T-helper 1 cell treated with Interleukin-12 subunit alpha and Interleukin-12 subunit beta and Interleukin-4 antibody, amounts not matched to agents 30 μg/mL and 1 μg/mL, for 36 hours (primary cell): Measurements from ENCODE around the gene SLC39A11.

ENCODE experiments used
- H3K27ac Mint-ChIP-seq: one replicate; pipeline ENCODE4 v1.8.0; 2021; ENCODE audit warnings: mild to moderate bottlenecking, mixed read lengths
- H3K27me3 Mint-ChIP-seq: one replicate; pipeline ENCODE4 v1.8.0; 2021; ENCODE audit warnings: low read depth, mixed read lengths
- H3K36me3 Mint-ChIP-seq: one replicate; pipeline ENCODE4 v1.8.0; 2021; ENCODE audit warnings: low read depth, mixed read lengths
- H3K4me1 Mint-ChIP-seq: one replicate; pipeline ENCODE4 v1.8.0; 2021; ENCODE audit warnings: low read depth, mixed read lengths
- H3K4me3 Mint-ChIP-seq: one replicate; pipeline ENCODE4 v1.8.0; 2021; ENCODE audit warnings: mild to moderate bottlenecking, moderate library complexity, mixed read lengths
- H3K9me3 Mint-ChIP-seq: one replicate; pipeline ENCODE4 v1.8.0; 2021; ENCODE audit warnings: mixed read lengths

The SLC39A11 gene

GRCh38 chr17:72869630-72870029 lies 222.9 kb downstream of the SLC39A11 start:
- peaks cover 2% of the 10 kb centered on the region for H3K9me3 Mint-ChIP-seq
- H3K27me3 Mint-ChIP-seq = no peaks in the 10 kb centered on the region
- no peak overlapping the region for H3K27ac Mint-ChIP-seq
- no peak overlapping the region for H3K4me3 Mint-ChIP-seq
- H3K36me3 Mint-ChIP-seq = peaks cover 3% of the 10 kb centered on the region
- H3K4me1 Mint-ChIP-seq = peaks cover 17% of the 10 kb centered on the region

- Mint-ChIP-seq H3K36me3 (no peaks in the 10 kb centered on the region), H3K27me3 (no peaks in the 10 kb centered on the region), H3K4me3 (no peak overlapping the region), H3K4me1 (peaks cover 28% of the 10 kb centered on the region), H3K9me3 (no peaks in the 10 kb centered on the region), H3K27ac (no peak overlapping the region)
Measured at GRCh38 chr17:72865954-72866353, 226.5 kb downstream of the SLC39A11 start.

DNA sequence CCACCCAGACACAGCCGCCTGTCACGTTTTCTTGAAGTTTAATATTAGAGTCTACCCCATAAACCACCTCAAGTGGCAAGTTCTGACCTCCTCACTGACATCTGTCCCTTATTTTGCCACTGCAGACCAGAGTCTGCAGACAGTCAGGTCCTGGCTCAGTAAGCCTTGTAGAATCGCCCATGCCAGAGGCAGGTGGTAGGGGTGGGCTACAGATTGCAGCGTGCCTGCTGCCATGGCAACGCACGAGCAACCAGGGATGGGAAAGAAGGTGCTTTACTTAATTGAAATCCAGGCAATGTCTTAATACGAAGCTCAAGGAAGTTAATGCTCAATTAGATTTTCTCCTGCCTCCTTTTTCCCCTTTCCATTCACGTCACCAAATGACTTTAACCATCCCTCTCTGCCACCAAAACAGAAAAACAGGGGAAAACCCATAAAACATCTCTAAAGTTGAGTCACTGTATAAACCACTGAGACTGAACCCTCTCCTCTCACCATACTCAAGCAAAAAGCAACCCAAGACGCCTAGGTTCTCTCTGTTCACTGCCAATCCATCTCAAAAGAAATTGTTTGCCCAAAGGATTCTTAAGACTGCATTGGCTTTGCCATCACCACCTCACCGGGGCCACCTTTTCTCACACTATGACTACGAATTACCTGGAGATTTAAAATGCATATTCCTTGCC lies 228.8 kb downstream of the SLC39A11 start:
- Mint-ChIP-seq H3K27me3 (no peaks in the 10 kb centered on the region), H3K27ac (no peak overlapping the region), H3K4me3 (no peak overlapping the region), H3K9me3 (peaks cover 4% of the 10 kb centered on the region), H3K36me3 (peaks cover 2% of the 10 kb centered on the region), H3K4me1 (peaks cover 28% of the 10 kb centered on the region)

GRCh38 chr17:72862276-72862999 lies 230.1 kb downstream of the SLC39A11 start:
- H3K36me3 Mint-ChIP-seq = peaks cover 2% of the 10 kb centered on the region
- peaks cover 6% of the 10 kb centered on the region for H3K9me3 Mint-ChIP-seq
- H3K4me3 Mint-ChIP-seq = no peak overlapping the region
- H3K4me1 Mint-ChIP-seq = peaks cover 22% of the 10 kb centered on the region
- no peaks in the 10 kb centered on the region for H3K27me3 Mint-ChIP-seq
- H3K27ac Mint-ChIP-seq = no peak overlapping the region

GRCh38 chr17:72861811-72862210 lies 230.7 kb downstream of the SLC39A11 start:
- Mint-ChIP-seq H3K27ac (no peak overlapping the region), H3K9me3 (peaks cover 6% of the 10 kb centered on the region), H3K4me3 (no peak overlapping the region), H3K27me3 (no peaks in the 10 kb centered on the region), H3K4me1 (peaks cover 20% of the 10 kb centered on the region), H3K36me3 (peaks cover 2% of the 10 kb centered on the region)

- no peak overlapping the region for H3K4me3 Mint-ChIP-seq
- peaks cover 6% of the 10 kb centered on the region for H3K9me3 Mint-ChIP-seq
- H3K4me1 Mint-ChIP-seq = peaks cover 13% of the 10 kb centered on the region
- H3K27me3 Mint-ChIP-seq = no peaks in the 10 kb centered on the region
- peaks cover 2% of the 10 kb centered on the region for H3K36me3 Mint-ChIP-seq
- no peak overlapping the region for H3K27ac Mint-ChIP-seq
Measured at GRCh38 chr17:72860778-72861177, 231.7 kb downstream of the SLC39A11 start.

- H3K4me3 Mint-ChIP-seq = no peak overlapping the region
- H3K4me1 Mint-ChIP-seq = peaks cover 6% of the 10 kb centered on the region
- H3K27me3 Mint-ChIP-seq = no peaks in the 10 kb centered on the region
- no peak overlapping the region for H3K27ac Mint-ChIP-seq
- H3K9me3 Mint-ChIP-seq = peaks cover 6% of the 10 kb centered on the region
- H3K36me3 Mint-ChIP-seq = peaks cover 2% of the 10 kb centered on the region
Measured at GRCh38 chr17:72858826-72859495, 233.5 kb downstream of the SLC39A11 start.

- no peaks in the 10 kb centered on the region for H3K4me1 Mint-ChIP-seq
Measured at GRCh38 chr17:72853440-72854415, 238.8 kb downstream of the SLC39A11 start.

DNA sequence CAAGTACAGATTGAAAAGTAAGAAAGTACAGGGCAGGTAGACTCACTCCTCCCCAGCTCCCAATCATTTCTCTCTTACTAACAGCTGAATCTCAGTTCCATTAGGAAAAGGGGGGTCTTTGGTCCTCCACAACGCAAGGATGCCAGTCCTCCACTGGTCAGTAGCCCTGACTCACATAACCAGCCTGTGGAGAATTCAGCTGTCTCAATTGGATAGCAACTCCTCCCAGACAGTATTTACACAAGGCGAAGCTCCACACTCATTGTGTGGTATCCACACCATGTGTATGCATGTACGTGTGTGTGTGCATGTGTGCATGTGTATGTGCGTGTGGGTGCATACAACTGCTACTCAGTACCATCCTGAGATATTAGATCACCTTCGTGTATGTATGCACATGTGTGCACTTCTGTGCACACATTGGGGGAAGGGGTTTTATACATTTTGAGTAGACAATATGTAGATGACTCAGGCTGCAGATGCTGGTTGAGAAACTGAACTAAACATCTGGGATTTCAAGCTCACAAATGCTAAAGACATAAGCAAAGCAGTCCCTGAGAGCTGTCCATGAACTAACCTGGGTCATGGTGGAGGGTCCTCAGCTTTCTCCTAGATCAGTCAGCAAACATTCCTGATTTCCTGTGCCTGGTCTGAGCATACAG lies 240.1 kb downstream of the SLC39A11 start:
- H3K9me3 Mint-ChIP-seq = no peaks in the 10 kb centered on the region
- H3K4me3 Mint-ChIP-seq = no peak overlapping the region
- no peaks in the 10 kb centered on the region for H3K36me3 Mint-ChIP-seq
- no peak overlapping the region for H3K27ac Mint-ChIP-seq
- no peaks in the 10 kb centered on the region for H3K4me1 Mint-ChIP-seq
- H3K27me3 Mint-ChIP-seq = no peaks in the 10 kb centered on the region

More at GRCh38 chr17:72853440-72854415, 238.8 kb downstream of the SLC39A11 start:
- Mint-ChIP-seq H3K4me3 (no peak overlapping the region), H3K27me3 (no peaks in the 10 kb centered on the region), H3K9me3 (peaks cover 3% of the 10 kb centered on the region), H3K27ac (no peak overlapping the region), H3K36me3 (no peaks in the 10 kb centered on the region)

DNA sequence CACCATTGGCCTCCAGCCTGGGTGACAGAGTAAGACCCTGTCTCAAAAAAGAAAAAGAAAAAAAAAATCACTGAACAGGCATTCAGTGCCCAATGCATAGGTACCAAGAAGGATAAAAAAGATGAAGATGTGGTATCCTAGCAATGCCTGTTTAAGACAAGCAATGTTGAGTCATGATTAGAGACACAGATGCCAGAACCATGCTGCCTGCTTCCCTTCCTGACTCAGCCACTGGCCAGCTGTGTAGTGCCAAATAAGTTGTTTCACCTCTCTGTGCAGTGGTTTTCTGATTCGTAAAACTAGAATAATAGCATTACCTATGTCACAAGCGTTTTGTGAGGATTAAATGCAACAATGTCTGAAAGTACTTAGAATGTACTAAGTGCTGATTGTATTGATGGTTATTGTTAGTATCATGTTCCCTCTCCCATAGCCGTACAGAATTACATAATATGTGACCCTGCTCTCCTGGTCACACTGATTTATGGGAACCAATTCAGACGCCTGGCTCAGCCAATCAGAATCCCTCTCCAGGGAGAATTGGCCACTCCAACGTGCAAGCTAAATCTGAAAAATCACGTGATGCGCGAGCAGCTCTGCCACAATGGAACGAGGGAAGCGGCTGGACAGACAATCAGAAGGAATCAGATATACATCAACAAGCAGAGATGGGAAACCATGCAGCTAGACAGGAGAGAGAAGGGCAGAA lies 241.9 kb downstream of the SLC39A11 start:
- Mint-ChIP-seq H3K4me1 (no peaks in the 10 kb centered on the region), H3K4me3 (no peak overlapping the region), H3K27ac (no peak overlapping the region), H3K27me3 (no peaks in the 10 kb centered on the region), H3K9me3 (no peaks in the 10 kb centered on the region), H3K36me3 (no peaks in the 10 kb centered on the region)

- no peaks in the 10 kb centered on the region for H3K9me3 Mint-ChIP-seq
- no peak overlapping the region for H3K27ac Mint-ChIP-seq
- no peaks in the 10 kb centered on the region for H3K27me3 Mint-ChIP-seq
- peaks cover 2% of the 10 kb centered on the region for H3K36me3 Mint-ChIP-seq
- H3K4me3 Mint-ChIP-seq = no peak overlapping the region
- no peaks in the 10 kb centered on the region for H3K4me1 Mint-ChIP-seq
Measured at GRCh38 chr17:72846399-72846798, 246.1 kb downstream of the SLC39A11 start.

DNA sequence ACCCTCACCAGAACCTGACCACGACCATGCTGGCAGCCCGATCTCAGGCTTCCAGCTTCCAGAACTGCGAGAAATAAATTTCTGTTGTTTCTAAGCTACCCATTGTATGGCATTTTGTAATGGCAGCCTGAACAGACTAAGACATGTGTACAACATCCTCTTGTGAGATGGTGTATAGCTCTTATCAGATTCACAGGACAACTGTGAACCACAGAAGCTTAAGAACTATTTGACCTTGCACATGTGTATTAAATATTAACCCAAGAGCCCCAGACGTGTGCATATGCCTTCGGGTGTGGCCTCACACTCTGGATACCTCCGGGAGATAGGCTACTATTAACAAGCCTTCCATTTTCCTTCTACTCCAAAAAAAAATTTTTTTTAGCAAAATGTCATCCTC lies 248.9 kb downstream of the SLC39A11 start:
- Mint-ChIP-seq H3K4me1 (no peaks in the 10 kb centered on the region), H3K27ac (no peak overlapping the region), H3K27me3 (no peaks in the 10 kb centered on the region), H3K9me3 (peaks cover 8% of the 10 kb centered on the region), H3K36me3 (peaks cover 2% of the 10 kb centered on the region), H3K4me3 (no peak overlapping the region)

- Mint-ChIP-seq H3K27me3 (no peaks in the 10 kb centered on the region), H3K36me3 (peaks cover 3% of the 10 kb centered on the region), H3K9me3 (peaks cover 8% of the 10 kb centered on the region), H3K27ac (no peak overlapping the region), H3K4me1 (no peaks in the 10 kb centered on the region), H3K4me3 (no peak overlapping the region)
Measured at GRCh38 chr17:72840019-72840418, 252.5 kb downstream of the SLC39A11 start.
